Osteocyte (in vitro differentiated cells): ENCODE results near the gene C11orf24. TPM values are rescaled to one million over a fixed set of nuclear protein-coding genes. Genes with fewer than 3 reads are reported as not detected.
A peak's percentile ranks its signal among the peaks of the same experiment; 100 is the strongest.

ENCODE experiments used
- DNase-seq: peaks from one replicate; pipeline ENCODE4 v3.0.0; 2021; ENCODE audit warnings: mixed read lengths; ENCODE audit not compliant: unreplicated experiment; ENCODE audit errors: extremely low spot score
- H3K27ac Mint-ChIP-seq: one replicate; pipeline ENCODE4 v1.8.0; 2021; ENCODE audit warnings: mild to moderate bottlenecking, mixed read lengths; ENCODE audit not compliant: unreplicated experiment
- H3K27me3 Mint-ChIP-seq: one replicate; pipeline ENCODE4 v1.8.0; 2021; ENCODE audit warnings: mixed read lengths; ENCODE audit not compliant: unreplicated experiment
- H3K36me3 Mint-ChIP-seq: one replicate; pipeline ENCODE4 v1.8.0; 2021; ENCODE audit warnings: mixed read lengths; ENCODE audit not compliant: unreplicated experiment
- H3K4me1 Mint-ChIP-seq: one replicate; pipeline ENCODE4 v1.8.0; 2021; ENCODE audit warnings: mixed read lengths; ENCODE audit not compliant: unreplicated experiment
- H3K4me3 Mint-ChIP-seq: one replicate; pipeline ENCODE4 v1.8.0; 2021; ENCODE audit warnings: mild to moderate bottlenecking, moderate library complexity, mixed read lengths; ENCODE audit not compliant: unreplicated experiment
- H3K9me3 Mint-ChIP-seq: one replicate; pipeline ENCODE4 v1.8.0; 2021; ENCODE audit warnings: mixed read lengths; ENCODE audit not compliant: unreplicated experiment
- total RNA-seq: library from RNA; stranded (reverse); gene quantifications from 2 replicates; pipeline ENCODE4 v1.2.1, GENCODE V29; 2021
- TF ChIP-seq, protein P1 (sequence below): fragments of 200-600 bp; sonication (generic); IDR thresholded peaks from 2 replicates; pipeline ENCODE4 v1.5.0; 2021; ENCODE audit warnings: antibody characterized with exemption, mild to moderate bottlenecking, moderate library complexity

Gene C11orf24
- total RNA-seq, 1 donor from 2014 or later: 80.9 TPM

GRCh38 chr11:68221406-68221805, 50.4 kb downstream of the C11orf24 start:
- DNase-seq: no peak
- H3K27ac Mint-ChIP-seq: no peak overlapping the region
- H3K27me3 Mint-ChIP-seq: peaks cover 10% of the 10 kb centered on the region
- H3K4me3 Mint-ChIP-seq: no peak overlapping the region
- TF ChIP-seq, protein P1, sequence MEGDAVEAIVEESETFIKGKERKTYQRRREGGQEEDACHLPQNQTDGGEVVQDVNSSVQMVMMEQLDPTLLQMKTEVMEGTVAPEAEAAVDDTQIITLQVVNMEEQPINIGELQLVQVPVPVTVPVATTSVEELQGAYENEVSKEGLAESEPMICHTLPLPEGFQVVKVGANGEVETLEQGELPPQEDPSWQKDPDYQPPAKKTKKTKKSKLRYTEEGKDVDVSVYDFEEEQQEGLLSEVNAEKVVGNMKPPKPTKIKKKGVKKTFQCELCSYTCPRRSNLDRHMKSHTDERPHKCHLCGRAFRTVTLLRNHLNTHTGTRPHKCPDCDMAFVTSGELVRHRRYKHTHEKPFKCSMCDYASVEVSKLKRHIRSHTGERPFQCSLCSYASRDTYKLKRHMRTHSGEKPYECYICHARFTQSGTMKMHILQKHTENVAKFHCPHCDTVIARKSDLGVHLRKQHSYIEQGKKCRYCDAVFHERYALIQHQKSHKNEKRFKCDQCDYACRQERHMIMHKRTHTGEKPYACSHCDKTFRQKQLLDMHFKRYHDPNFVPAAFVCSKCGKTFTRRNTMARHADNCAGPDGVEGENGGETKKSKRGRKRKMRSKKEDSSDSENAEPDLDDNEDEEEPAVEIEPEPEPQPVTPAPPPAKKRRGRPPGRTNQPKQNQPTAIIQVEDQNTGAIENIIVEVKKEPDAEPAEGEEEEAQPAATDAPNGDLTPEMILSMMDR: no peak
- no peaks in the 10 kb centered on the region for H3K36me3 Mint-ChIP-seq
- H3K9me3 Mint-ChIP-seq: peaks cover 4% of the 10 kb centered on the region
- H3K4me1 Mint-ChIP-seq: no peaks in the 10 kb centered on the region

GRCh38 chr11:68216171-68216938, 55.4 kb downstream of the C11orf24 start:
- TF ChIP-seq, protein P1: no peak
- peaks cover 19% of the 10 kb centered on the region for H3K4me1 Mint-ChIP-seq
- no peaks in the 10 kb centered on the region for H3K9me3 Mint-ChIP-seq
- H3K27ac Mint-ChIP-seq: no peak overlapping the region
- no peaks in the 10 kb centered on the region for H3K36me3 Mint-ChIP-seq
- H3K4me3 Mint-ChIP-seq: no peak overlapping the region
- peaks cover 7% of the 10 kb centered on the region for H3K27me3 Mint-ChIP-seq
- DNase-seq: no peak

DNA sequence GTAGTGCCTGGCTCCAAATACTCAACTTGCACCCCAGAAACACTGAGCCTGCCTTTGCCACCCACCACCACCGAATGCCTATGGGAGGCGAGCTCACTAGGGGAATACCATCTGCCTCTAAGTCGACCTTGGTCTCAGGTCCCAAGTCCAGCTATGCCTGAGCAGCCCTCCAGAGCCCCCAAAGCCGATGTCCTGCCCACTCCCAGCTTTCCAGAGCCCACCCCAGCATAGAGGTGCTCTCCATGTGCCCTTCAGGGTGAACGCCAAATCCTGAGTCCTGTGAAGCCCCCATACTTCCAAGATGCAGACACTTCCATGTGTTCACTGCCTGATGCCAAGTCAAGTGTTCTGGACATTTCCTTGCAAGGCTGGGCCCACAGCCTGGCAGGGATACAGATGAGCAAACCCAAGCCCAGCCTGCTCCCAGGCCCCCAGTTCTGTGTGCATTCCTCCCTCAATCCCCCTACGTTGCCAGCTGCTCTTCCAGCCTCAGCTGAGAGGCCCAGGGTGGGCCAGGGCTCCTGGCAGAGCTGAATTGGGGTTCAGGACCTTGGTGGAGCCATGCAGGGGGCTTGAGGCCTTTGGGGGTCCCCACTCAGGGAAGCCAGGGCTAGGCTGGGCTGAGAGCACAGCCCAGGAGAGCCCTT, 56.1 kb downstream of the C11orf24 start:
- H3K27ac Mint-ChIP-seq: peak overlapping the region; percentile 71
- TF ChIP-seq, protein P1: no peak

DNA sequence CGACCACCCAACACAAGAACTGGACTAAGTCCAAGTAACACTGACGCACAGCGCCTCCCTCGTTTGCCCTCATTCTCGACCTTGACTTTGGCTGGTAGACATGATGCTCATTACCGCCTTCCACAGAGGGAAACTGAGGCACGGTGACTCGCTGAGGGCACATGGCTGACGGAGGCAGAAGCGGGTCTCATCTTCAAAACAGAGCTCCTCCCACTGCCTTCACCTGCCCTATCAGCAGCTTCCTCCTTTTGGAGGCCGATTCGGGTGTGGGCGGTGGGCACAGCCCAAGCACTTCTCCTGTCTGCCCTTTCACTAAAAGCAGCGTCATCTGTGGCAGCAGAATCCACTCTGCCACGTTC, 56.7 kb downstream of the C11orf24 start:
- H3K27me3 Mint-ChIP-seq: peaks cover 7% of the 10 kb centered on the region
- peak overlapping the region; percentile 75 for H3K4me3 Mint-ChIP-seq
- H3K36me3 Mint-ChIP-seq: no peaks in the 10 kb centered on the region
- H3K4me1 Mint-ChIP-seq: peaks cover 32% of the 10 kb centered on the region
- DNase-seq: no peak
- TF ChIP-seq, protein P1: no peak
- H3K9me3 Mint-ChIP-seq: no peaks in the 10 kb centered on the region
- peak overlapping the region; percentile 71 for H3K27ac Mint-ChIP-seq

More for the DNA sequence above, 56.1 kb downstream of the C11orf24 start:
- Mint-ChIP-seq H3K9me3 (no peaks in the 10 kb centered on the region), H3K4me3 (peak overlapping the region; percentile 75), H3K36me3 (no peaks in the 10 kb centered on the region), H3K27me3 (peaks cover 7% of the 10 kb centered on the region), H3K4me1 (peaks cover 26% of the 10 kb centered on the region)
- DNase-seq: no peak
